Type B pancreatic cell (in vitro differentiated cells): ENCODE results near the gene TMSB15C. TPM values are rescaled to one million over a fixed set of nuclear protein-coding genes. Genes with fewer than 3 reads are reported as not detected.

ENCODE experiments used
- DNase-seq: peaks from one replicate; pipeline ENCODE4 v3.0.0; 2021; ENCODE audit warnings: mixed read lengths; ENCODE audit not compliant: unreplicated experiment; ENCODE audit errors: extremely low spot score
- H3K27ac Mint-ChIP-seq: 2 replicates; pipeline ENCODE4 v1.8.0; 2021; ENCODE audit warnings: mild to moderate bottlenecking, mixed read lengths
- H3K27me3 Mint-ChIP-seq: 2 replicates; pipeline ENCODE4 v1.8.0; 2021; ENCODE audit warnings: mixed read lengths
- H3K36me3 Mint-ChIP-seq: 2 replicates; pipeline ENCODE4 v1.8.0; 2021; ENCODE audit warnings: mixed read lengths
- H3K4me1 Mint-ChIP-seq: one replicate; pipeline ENCODE4 v1.8.0; 2021; ENCODE audit warnings: mixed read lengths; ENCODE audit not compliant: unreplicated experiment
- H3K4me3 Mint-ChIP-seq: 2 replicates; pipeline ENCODE4 v1.8.0; 2021; ENCODE audit warnings: mild to moderate bottlenecking, mixed read lengths
- H3K9me3 Mint-ChIP-seq: 2 replicates; pipeline ENCODE4 v1.8.0; 2021; ENCODE audit warnings: mixed read lengths
- total RNA-seq: library from RNA; stranded (reverse); gene quantifications from 2 replicates; pipeline ENCODE4 v1.2.1, GENCODE V29; 2021; ENCODE audit warnings: low replicate concordance
- TF ChIP-seq, protein P1 (sequence below): fragments of 200-600 bp; sonication (generic); conservative IDR thresholded peaks from 2 replicates; pipeline ENCODE4 v1.5.0; 2021; ENCODE audit warnings: antibody characterized with exemption, mild to moderate bottlenecking

The TMSB15C gene
- total RNA-seq, 1 donor from 2014 or later, result 16.5 TPM

DNA sequence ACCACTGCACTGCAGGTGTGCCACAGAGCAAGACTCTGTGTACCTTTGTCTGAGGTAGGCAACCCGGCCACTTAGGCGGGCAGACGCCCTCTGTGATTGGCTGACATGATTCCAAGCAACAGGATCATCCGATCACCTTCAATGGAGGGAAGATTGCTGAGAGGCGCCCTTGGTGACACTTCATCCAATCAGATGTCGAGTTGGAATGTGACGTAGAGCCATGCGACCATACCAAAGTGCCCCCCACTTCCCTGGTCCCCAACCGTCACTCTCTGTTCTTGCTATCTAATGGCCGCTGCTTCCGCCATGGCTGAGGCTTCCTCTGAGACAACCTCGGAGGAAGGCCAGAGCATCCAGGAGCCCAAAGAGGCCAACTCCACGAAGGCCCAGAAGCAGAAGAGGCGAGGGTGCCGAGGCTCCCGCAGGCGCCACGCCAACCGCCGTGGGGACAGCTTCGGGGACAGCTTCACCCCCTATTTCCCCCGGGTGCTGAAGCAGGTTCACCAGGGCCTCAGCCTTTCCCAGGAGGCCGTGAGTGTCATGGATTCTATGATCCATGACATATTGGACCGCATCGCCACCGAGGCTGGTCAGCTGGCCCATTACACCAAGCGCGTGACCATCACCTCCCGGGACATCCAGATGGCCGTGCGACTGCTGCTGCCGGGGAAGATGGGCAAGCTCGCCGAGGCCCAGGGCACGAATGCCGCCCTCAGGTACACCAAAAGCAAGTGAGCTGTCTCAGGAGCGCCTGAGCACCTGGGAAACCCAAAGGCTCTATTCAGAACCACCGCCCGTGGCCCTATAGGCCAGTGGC is 36.1 kb downstream of the TMSB15C start, which contains the start of gene H2BW2:
Gene H2BW2, plus strand, starts transcription at position 268 of the 817 bp plus-strand sequence. Its CDS starts 39 bp downstream, at position 307.
- no peak within 1 kb of the TSS for H3K27ac Mint-ChIP-seq
- H3K4me3 Mint-ChIP-seq, result no peak within 1 kb of the TSS
- H3K36me3 Mint-ChIP-seq, result no peaks in the 10 kb centered on the region
- no peaks in the 10 kb centered on the region for H3K4me1 Mint-ChIP-seq
- no peaks in the 10 kb centered on the region for H3K27me3 Mint-ChIP-seq
- DNase-seq, result no peak
- peaks cover 6% of the 10 kb centered on the region for H3K9me3 Mint-ChIP-seq
- TF ChIP-seq, protein P1, sequence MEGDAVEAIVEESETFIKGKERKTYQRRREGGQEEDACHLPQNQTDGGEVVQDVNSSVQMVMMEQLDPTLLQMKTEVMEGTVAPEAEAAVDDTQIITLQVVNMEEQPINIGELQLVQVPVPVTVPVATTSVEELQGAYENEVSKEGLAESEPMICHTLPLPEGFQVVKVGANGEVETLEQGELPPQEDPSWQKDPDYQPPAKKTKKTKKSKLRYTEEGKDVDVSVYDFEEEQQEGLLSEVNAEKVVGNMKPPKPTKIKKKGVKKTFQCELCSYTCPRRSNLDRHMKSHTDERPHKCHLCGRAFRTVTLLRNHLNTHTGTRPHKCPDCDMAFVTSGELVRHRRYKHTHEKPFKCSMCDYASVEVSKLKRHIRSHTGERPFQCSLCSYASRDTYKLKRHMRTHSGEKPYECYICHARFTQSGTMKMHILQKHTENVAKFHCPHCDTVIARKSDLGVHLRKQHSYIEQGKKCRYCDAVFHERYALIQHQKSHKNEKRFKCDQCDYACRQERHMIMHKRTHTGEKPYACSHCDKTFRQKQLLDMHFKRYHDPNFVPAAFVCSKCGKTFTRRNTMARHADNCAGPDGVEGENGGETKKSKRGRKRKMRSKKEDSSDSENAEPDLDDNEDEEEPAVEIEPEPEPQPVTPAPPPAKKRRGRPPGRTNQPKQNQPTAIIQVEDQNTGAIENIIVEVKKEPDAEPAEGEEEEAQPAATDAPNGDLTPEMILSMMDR, result no peak

Other genes starting within 250 kb of the TMSB15C start
- 1.4 and 2.8 TPM in 2 replicates for gene RAB9B, start 244.0 kb downstream of the TMSB15C start, total RNA-seq
- 13.2 and 23.0 TPM in 2 replicates for gene TMSB15B, start 113.6 kb downstream of the TMSB15C start, total RNA-seq
- gene H2BW1, start 62.5 kb downstream of the TMSB15C start, total RNA-seq, result not detected in 2 replicates
- gene H2BW2, start 36.3 kb downstream of the TMSB15C start, total RNA-seq, result not detected in 2 replicates
- 2.6 and 9.0 TPM in 2 replicates for gene ZCCHC18, start 36.3 kb upstream of the TMSB15C start, total RNA-seq
- 8.8 and 9.3 TPM in 2 replicates for gene SLC25A53, start 80.8 kb upstream of the TMSB15C start, total RNA-seq
- 17.4 and 18.5 TPM in 2 replicates for gene FAM199X, start 90.2 kb upstream of the TMSB15C start, total RNA-seq
- gene ESX1, start 178.7 kb upstream of the TMSB15C start, total RNA-seq, result 0.19 TPM in 1 of 2 replicates, not detected in the other